Measurements from ENCODE around the gene ZNF664.
"Not testable (repeated sequence)": the region's sequence is repeated elsewhere in the genome, so short reads cannot be mapped to it uniquely, and the experiment has no call there.

Gene ZNF664

DNA sequence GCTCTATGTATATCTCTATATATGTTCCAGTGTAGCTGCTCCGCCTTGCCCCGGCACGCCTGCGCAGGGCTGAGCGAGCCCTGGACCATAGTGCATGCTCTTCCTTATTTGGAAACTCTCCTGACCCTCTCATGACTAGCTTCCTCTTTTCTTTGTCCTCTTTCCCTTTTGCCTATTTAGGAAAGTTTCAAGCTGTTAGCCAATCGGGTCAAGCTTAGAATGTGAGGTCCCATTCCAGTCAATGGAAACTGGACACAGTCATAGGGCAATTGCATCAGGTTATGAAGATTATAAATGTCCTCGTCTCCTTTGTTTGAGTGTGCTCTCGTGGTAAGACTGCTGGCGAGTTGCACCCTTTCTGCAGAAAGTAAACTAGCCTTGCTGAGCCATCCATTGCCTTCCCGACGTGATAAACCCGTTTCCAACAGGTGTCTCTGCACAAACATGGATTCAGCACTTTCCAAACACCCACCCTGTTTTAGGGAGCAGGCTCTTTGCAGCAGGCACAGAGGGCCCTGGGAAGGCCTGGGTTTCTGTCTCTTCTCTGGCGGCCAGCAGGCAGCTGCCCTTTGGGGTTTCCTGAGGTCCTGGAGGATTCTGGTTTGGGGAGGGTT is 31.3 kb upstream of the ZNF664 start:
- no peaks in the 10 kb centered on the region for H3K27me3 ChIP-seq (ENCODE audit: control insufficient read depth in 2 of 2, insufficient read depth in 2 of 2, low read length in 2 of 2)
- no peak overlapping the region for H3K9ac ChIP-seq (ENCODE audit: low read depth in 1 of 2, low read length in 2 of 2)
- H3K9me3 ChIP-seq (ENCODE audit: control insufficient read depth in 2 of 2, low read length in 2 of 2), result no peaks in the 10 kb centered on the region
- H3K4me1 ChIP-seq (ENCODE audit: control insufficient read depth in 2 of 2, insufficient read depth in 2 of 2, low read length in 2 of 2), result peaks cover 0 to 3% of the 10 kb centered on the region in 2 donors
- no peak overlapping the region for H3K4me3 ChIP-seq (ENCODE audit: low read length in 2 of 2)
- peaks cover 9 to 21% of the 10 kb centered on the region in 2 donors for H3K36me3 ChIP-seq (ENCODE audit: control insufficient read depth in 2 of 2, insufficient read depth in 2 of 2, low read length in 2 of 2)
- no peak overlapping the region for H3K27ac ChIP-seq (ENCODE audit: low read depth in 2 of 2, low read length in 2 of 2)

DNA sequence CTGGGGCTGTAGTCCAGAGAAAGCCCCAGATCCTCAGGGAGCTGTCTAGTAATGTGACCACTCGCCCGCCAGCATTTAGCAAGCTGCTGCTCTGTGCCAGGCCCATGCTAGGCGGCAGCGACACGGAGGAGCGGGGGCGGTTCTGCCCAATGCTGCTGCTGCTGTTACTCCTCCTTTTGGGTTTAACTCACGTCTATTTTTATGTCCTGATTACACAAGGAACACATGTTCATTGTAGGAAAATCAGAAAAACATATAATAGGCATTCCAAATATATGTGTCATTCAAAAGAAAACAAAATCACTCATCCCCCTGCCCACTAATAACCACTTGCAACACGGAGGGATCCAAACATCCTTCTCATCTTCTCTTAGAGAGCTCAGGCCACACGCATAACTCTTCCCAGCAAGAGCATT is 30.8 kb upstream of the ZNF664 start:
- Histone ChIP-seq H3K36me3 (ENCODE audit: control insufficient read depth in 2 of 2, insufficient read depth in 2 of 2, low read length in 2 of 2) (peaks cover 9 to 19% of the 10 kb centered on the region in 2 donors), H3K4me3 (ENCODE audit: low read length in 2 of 2) (no peak overlapping the region), H3K9ac (ENCODE audit: low read depth in 1 of 2, low read length in 2 of 2) (no peak overlapping the region), H3K27ac (ENCODE audit: low read depth in 2 of 2, low read length in 2 of 2) (no peak overlapping the region), H3K27me3 (ENCODE audit: control insufficient read depth in 2 of 2, insufficient read depth in 2 of 2, low read length in 2 of 2) (no peaks in the 10 kb centered on the region), H3K4me1 (ENCODE audit: control insufficient read depth in 2 of 2, insufficient read depth in 2 of 2, low read length in 2 of 2) (peaks cover 0 to 3% of the 10 kb centered on the region in 2 donors), H3K9me3 (ENCODE audit: control insufficient read depth in 2 of 2, low read length in 2 of 2) (no peaks in the 10 kb centered on the region)

DNA sequence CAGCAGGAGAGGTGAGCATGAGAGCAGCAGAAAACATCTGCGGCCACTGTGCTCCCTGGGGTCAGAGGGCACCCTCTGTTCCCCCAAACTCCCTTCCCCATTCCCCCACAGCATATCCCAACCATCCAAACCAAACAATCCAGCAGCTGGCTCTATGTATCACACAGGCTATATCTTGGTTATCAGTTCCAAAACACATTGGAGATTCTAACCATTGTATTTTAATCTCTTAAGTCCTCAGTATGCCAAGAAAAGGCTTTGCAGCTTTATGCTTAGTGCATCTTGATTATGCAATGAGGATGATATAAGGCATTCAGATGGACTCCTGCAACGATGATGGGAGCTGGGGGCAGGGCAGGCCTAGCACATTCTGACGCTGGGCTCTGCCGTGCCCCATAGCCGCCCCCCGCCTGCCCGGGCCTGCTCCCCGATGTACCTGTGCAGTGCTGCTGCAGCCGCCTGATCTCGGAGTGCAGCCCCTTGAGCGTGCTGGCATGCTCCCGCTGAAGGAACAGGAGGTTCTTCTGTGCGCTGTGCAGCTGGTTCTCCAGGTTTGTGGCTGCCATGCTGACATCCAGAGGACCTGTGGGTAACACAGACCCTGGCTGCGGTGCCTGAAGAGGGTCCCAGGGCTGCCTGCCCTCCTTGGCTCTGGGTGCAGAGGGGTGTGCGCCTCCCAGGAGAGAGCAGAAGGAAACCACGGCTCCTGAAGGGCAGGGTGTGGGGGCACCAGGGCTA is 29.9 kb upstream of the ZNF664 start:
- Histone ChIP-seq H3K36me3 (ENCODE audit: control insufficient read depth in 2 of 2, insufficient read depth in 2 of 2, low read length in 2 of 2) (peaks cover 9 to 19% of the 10 kb centered on the region in 2 donors), H3K9me3 (ENCODE audit: control insufficient read depth in 2 of 2, low read length in 2 of 2) (no peaks in the 10 kb centered on the region), H3K27me3 (ENCODE audit: control insufficient read depth in 2 of 2, insufficient read depth in 2 of 2, low read length in 2 of 2) (no peaks in the 10 kb centered on the region), H3K4me1 (ENCODE audit: control insufficient read depth in 2 of 2, insufficient read depth in 2 of 2, low read length in 2 of 2) (no peaks in the 10 kb centered on the region), H3K9ac (ENCODE audit: low read depth in 1 of 2, low read length in 2 of 2) (no peak overlapping the region), H3K4me3 (ENCODE audit: low read length in 2 of 2) (no peak overlapping the region), H3K27ac (ENCODE audit: low read depth in 2 of 2, low read length in 2 of 2) (no peak overlapping the region)

DNA sequence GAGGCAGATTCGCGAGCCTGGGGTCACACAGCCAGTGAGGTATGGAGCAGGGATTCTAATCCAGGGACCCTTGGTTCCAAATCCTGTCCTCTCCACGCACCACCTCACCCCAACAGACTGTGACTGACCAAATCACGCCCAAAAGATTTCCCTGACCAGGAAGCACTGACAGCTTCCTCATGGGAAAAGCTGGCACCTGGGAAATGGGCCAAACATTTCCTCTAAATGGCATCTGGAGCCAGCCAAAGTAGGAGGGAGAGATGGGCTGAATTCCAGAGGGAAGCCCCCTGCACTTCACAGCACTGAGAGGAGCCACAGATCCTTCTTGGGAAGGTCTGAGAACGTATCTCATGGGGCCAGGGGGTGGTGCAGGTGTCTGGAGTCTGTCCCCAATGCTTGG is 29.2 kb upstream of the ZNF664 start:
- Histone ChIP-seq H3K4me1 (ENCODE audit: control insufficient read depth in 2 of 2, insufficient read depth in 2 of 2, low read length in 2 of 2) (no peaks in the 10 kb centered on the region), H3K36me3 (ENCODE audit: control insufficient read depth in 2 of 2, insufficient read depth in 2 of 2, low read length in 2 of 2) (peaks cover 9 to 19% of the 10 kb centered on the region in 2 donors), H3K9ac (ENCODE audit: low read depth in 1 of 2, low read length in 2 of 2) (no peak overlapping the region), H3K9me3 (ENCODE audit: control insufficient read depth in 2 of 2, low read length in 2 of 2) (no peaks in the 10 kb centered on the region), H3K27me3 (ENCODE audit: control insufficient read depth in 2 of 2, insufficient read depth in 2 of 2, low read length in 2 of 2) (no peaks in the 10 kb centered on the region), H3K4me3 (ENCODE audit: low read length in 2 of 2) (no peak overlapping the region), H3K27ac (ENCODE audit: low read depth in 2 of 2, low read length in 2 of 2) (no peak overlapping the region)

DNA sequence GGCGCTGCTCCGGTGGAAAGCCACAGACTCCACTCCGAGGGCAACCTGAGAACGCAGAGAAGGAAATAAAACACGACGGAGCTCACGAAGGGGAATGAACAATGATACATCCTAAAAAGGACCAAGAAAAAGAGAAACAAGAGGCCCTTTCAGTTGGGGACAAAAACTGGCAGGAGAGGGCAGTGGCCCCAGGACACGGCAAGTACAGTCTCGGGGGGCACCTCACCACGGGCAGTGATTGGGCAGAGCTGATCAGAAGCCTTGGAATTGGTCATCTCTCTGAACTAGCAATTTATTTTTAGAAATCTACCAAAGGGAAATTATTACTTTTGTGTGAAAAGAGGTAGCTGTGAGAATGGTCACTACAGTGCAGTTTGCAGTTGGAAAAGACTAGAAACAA is 28.3 kb upstream of the ZNF664 start:
- no peak overlapping the region for H3K9ac ChIP-seq (ENCODE audit: low read depth in 1 of 2, low read length in 2 of 2)
- no peaks in the 10 kb centered on the region for H3K4me1 ChIP-seq (ENCODE audit: control insufficient read depth in 2 of 2, insufficient read depth in 2 of 2, low read length in 2 of 2)
- peaks cover 9 to 19% of the 10 kb centered on the region in 2 donors for H3K36me3 ChIP-seq (ENCODE audit: control insufficient read depth in 2 of 2, insufficient read depth in 2 of 2, low read length in 2 of 2)
- no peak overlapping the region for H3K27ac ChIP-seq (ENCODE audit: low read depth in 2 of 2, low read length in 2 of 2)
- H3K9me3 ChIP-seq (ENCODE audit: control insufficient read depth in 2 of 2, low read length in 2 of 2), result no peaks in the 10 kb centered on the region
- no peak overlapping the region for H3K4me3 ChIP-seq (ENCODE audit: low read length in 2 of 2)
- H3K27me3 ChIP-seq (ENCODE audit: control insufficient read depth in 2 of 2, insufficient read depth in 2 of 2, low read length in 2 of 2), result no peaks in the 10 kb centered on the region

DNA sequence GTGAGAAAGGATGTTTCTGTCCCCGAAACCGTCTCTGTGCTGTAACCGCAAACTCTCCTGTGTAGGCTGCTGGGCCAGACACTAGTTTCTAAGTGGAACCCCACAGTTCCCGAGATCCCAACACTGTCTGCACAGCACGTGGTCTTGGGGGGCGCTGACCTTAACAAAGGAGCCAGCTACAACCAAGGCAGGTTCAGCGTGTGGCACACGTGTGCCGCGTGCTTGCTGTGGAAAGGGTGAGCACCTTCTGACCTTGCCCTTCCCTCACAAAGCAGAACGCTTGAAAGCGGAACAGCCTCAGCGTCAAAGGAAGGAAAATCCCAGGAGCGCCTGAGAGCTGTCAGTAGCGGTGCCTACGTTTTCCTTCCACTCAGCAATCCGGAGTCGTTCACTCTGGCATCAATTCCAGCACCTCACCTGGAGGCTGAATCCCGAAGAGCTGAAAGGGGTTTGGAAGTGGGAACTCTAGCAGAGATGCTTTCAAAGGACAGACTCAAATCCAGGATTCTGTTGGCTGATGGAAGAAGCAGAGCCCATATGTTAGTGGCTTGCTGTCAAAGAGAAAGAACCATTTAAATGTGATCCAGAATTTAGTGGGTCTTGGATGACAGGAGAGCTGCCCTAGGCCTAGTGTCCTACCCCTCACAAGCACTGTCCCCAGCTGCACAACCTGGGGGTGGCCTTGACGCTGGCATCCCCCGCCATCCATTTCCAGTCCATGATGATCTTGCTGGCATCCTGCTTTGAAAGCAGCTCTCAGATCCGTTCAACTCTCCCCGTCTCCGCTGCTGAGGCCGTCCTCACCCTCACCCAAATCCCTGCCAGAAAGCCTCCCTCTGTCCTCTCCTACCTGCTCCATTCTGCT is 27.5 kb upstream of the ZNF664 start:
- Histone ChIP-seq H3K27ac (ENCODE audit: low read depth in 2 of 2, low read length in 2 of 2) (no peak overlapping the region), H3K27me3 (ENCODE audit: control insufficient read depth in 2 of 2, insufficient read depth in 2 of 2, low read length in 2 of 2) (no peaks in the 10 kb centered on the region), H3K9ac (ENCODE audit: low read depth in 1 of 2, low read length in 2 of 2) (no peak overlapping the region), H3K4me1 (ENCODE audit: control insufficient read depth in 2 of 2, insufficient read depth in 2 of 2, low read length in 2 of 2) (no peaks in the 10 kb centered on the region), H3K4me3 (ENCODE audit: low read length in 2 of 2) (no peak overlapping the region), H3K9me3 (ENCODE audit: control insufficient read depth in 2 of 2, low read length in 2 of 2) (no peaks in the 10 kb centered on the region), H3K36me3 (ENCODE audit: control insufficient read depth in 2 of 2, insufficient read depth in 2 of 2, low read length in 2 of 2) (peaks cover 9 to 19% of the 10 kb centered on the region in 2 donors)

DNA sequence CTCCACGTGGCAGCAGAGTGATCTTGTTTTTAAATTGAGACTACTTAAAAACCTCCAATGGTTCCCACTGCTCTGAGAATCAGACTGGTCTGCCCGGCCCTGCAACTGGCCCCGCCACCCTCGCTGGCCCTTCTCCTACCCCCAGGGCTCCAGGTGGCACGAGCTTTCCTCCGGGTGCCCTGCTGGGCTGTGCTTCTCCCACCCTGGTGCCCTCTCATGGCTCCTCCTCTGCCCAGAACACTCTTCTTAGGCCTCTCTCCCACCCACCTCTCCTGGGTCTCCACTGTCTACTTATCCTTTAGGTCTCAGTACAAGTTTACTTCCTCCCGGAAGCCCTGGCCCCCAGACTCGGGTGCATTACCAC is 26.9 kb upstream of the ZNF664 start:
- Histone ChIP-seq H3K4me1 (ENCODE audit: control insufficient read depth in 2 of 2, insufficient read depth in 2 of 2, low read length in 2 of 2) (no peaks in the 10 kb centered on the region), H3K27ac (ENCODE audit: low read depth in 2 of 2, low read length in 2 of 2) (no peak overlapping the region), H3K27me3 (ENCODE audit: control insufficient read depth in 2 of 2, insufficient read depth in 2 of 2, low read length in 2 of 2) (no peaks in the 10 kb centered on the region), H3K9ac (ENCODE audit: low read depth in 1 of 2, low read length in 2 of 2) (no peak overlapping the region), H3K9me3 (ENCODE audit: control insufficient read depth in 2 of 2, low read length in 2 of 2) (no peaks in the 10 kb centered on the region), H3K36me3 (ENCODE audit: control insufficient read depth in 2 of 2, insufficient read depth in 2 of 2, low read length in 2 of 2) (peaks cover 9 to 19% of the 10 kb centered on the region in 2 donors), H3K4me3 (ENCODE audit: low read length in 2 of 2) (no peak overlapping the region)

DNA sequence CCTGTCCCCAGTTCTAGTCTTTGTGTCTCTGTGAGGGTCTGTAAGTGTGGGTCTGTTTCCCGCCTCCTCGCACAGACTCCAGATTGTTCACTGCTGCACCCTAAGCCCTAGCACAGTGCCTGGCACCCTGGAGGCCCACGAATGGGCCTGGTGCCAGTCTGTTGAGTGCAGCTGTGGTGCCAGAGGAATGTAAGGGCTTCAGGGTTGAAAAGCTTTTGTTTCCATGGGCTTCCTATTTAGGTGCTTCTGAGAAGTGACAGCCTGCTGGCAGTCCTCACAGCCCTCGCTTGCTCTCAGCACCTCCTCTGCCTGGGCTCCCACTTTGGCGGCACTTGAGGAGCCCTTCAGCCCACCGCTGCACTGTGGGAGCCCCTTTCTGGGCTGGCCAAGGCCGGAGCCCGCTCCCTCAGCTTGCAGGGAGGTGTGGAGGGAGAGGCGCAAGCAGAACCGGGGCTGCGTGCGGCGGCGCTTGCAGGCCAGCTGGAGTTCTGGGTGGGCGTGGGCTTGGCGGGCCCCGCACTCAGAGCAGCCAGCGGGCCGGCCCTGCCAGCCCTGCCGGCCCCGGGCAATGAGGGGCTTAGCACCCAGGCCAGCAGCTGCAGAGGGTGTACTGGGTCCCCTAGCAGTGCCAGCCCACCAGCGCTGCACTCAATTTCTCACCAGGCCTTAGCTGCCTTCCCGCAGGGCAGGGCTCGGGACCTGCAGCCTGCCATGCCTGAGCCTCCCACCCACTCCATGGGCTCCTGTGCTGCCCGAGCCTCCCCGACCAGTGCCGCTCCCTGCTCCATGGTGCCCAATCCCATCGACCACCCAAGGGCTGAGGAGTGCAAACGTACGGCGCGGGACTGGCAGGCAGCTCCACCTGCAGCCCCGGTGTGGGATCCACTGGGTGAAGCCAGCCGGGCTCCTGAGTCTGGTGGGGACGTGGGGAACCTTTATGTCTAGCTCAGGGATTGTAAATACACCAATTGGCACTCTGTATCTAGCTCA is 26.2 kb upstream of the ZNF664 start:
- not testable (repeated sequence) for H3K27ac ChIP-seq (ENCODE audit: low read depth in 2 of 2, low read length in 2 of 2)

DNA sequence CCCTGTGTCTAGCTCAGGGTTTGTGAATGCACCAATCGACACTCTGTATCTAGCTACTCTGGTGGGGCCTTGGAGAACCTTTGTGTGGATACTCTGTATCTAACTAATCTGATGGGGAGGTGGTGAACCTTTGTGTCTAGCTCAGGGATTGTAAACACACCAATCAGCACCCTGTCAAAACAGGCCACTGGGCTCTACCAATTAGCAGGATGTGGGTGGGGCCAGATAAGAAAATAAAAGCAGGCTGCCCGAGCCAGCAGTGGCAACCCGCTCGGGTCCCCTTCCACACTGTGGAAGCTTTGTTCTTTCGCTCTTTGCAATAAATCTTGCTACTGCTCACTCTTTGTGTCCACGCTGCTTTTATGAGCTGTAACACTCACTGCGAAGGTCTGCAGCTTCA is 25.5 kb upstream of the ZNF664 start:
- not testable (repeated sequence) for H3K36me3 ChIP-seq (ENCODE audit: control insufficient read depth in 2 of 2, insufficient read depth in 2 of 2, low read length in 2 of 2)

More for the DNA sequence above, 26.2 kb upstream of the ZNF664 start:
- not testable (repeated sequence) for H3K9me3 ChIP-seq (ENCODE audit: control insufficient read depth in 2 of 2, low read length in 2 of 2); H3K4me1 ChIP-seq (ENCODE audit: control insufficient read depth in 2 of 2, insufficient read depth in 2 of 2, low read length in 2 of 2); H3K9ac ChIP-seq (ENCODE audit: low read depth in 1 of 2, low read length in 2 of 2); H3K4me3 ChIP-seq (ENCODE audit: low read length in 2 of 2); H3K27me3 ChIP-seq (ENCODE audit: control insufficient read depth in 2 of 2, insufficient read depth in 2 of 2, low read length in 2 of 2)
- peaks cover 8 to 15% of the 10 kb centered on the region in 2 donors for H3K36me3 ChIP-seq (ENCODE audit: control insufficient read depth in 2 of 2, insufficient read depth in 2 of 2, low read length in 2 of 2)

More for the DNA sequence above, 25.5 kb upstream of the ZNF664 start:
- not testable (repeated sequence) for H3K27me3 ChIP-seq (ENCODE audit: control insufficient read depth in 2 of 2, insufficient read depth in 2 of 2, low read length in 2 of 2); H3K4me1 ChIP-seq (ENCODE audit: control insufficient read depth in 2 of 2, insufficient read depth in 2 of 2, low read length in 2 of 2); H3K27ac ChIP-seq (ENCODE audit: low read depth in 2 of 2, low read length in 2 of 2); H3K9ac ChIP-seq (ENCODE audit: low read depth in 1 of 2, low read length in 2 of 2); H3K9me3 ChIP-seq (ENCODE audit: control insufficient read depth in 2 of 2, low read length in 2 of 2); H3K4me3 ChIP-seq (ENCODE audit: low read length in 2 of 2)

Measured in mucosa of rectum (tissue), 2 donors.